ENCODE measurements around the gene ZNF573. TPM values are rescaled to one million over a fixed set of nuclear protein-coding genes. Genes with fewer than 3 reads are reported as not detected.

Gene ZNF573
- total and polyA plus RNA-seq, 2 of the 13 experiments (the other 11 are each of a cell fraction or from before 2014, with no cell fraction given), result 3.1 to 9.3 TPM

GRCh38 chr19:37718304-37718703 is 61.1 kb downstream of the ZNF573 start (continued):
- 0 out of 2 replicates have a peak, but pooled peaks have one; percentile 6 for TF ChIP-seq ARID5B (CRISPR knock-in tag; IDR thresholded peaks at IDR 0.05)
- peak; percentile 17; the same call in 1 of the 2 replicates for TF ChIP-seq BCL6 (CRISPR knock-in tag; IDR thresholded peaks at IDR 0.05)

GRCh38 chr19:37716140-37716539 is 63.2 kb downstream of the ZNF573 start:
- peaks cover 12% of the 10 kb centered on the region for H3K79me2 ChIP-seq (ENCODE audit: insufficient read depth, low read length)
- CTCF ChIA-PET (ENCODE audit: low intra/inter-chr PET ratio, low total read pairs), result no interaction called here
- in situ Hi-C loops (cut with HindIII; ENCODE audit: extremely low pct_ligation_motif_present, low pct_unique_long_range_greater_than_20kb), result no loop called here

More at GRCh38 chr19:37716140-37716539, 63.2 kb downstream of the ZNF573 start:
- WGBS (ENCODE audit: low lambda C conversion rate), result 98% methylated on average over 2 of the region's 2 CpGs
- Histone ChIP-seq H3K36me3 (replicated peaks in 1 of 2; ENCODE audit: control insufficient read depth in 1 of 2, insufficient read depth in 2 of 2, low read length in 2 of 2) (peaks cover 0 to 2% of the 10 kb centered on the region in 2 experiments; a peak in 2 of 5 replicates), H4K20me1 (ENCODE audit: insufficient read depth, low read length) (no peaks in the 10 kb centered on the region), H3K9ac (ENCODE audit: insufficient read depth, low read depth, low read length) (no peak overlapping the region), H3K4me2 (ENCODE audit: low read depth, low read length) (no peak overlapping the region), H3K9me3 (ENCODE audit: low read length) (no peaks in the 10 kb centered on the region), H2AFZ (ENCODE audit: low read length) (no peak overlapping the region), H3K27ac (ENCODE audit: extremely low read length, insufficient read depth, low read length) (no peak overlapping the region), H3K4me3 (replicated peaks in 1 of 3; ENCODE audit: insufficient read depth in 1 of 3, low read depth in 2 of 3, low read length in 3 of 3) (no peak overlapping the region), H3K27me3 (ENCODE audit: control insufficient read depth in 1 of 2, insufficient read depth in 2 of 2, low read length in 2 of 2) (no peaks in the 10 kb centered on the region), H3K4me1 (ENCODE audit: insufficient read depth, low read length) (peaks cover 9% of the 10 kb centered on the region)
- POLR2A ChIA-PET, result no interaction called here
- FAIRE-seq (no peak), DNase-seq (ENCODE audit: low spot score) (no peak), ATAC-seq (no peak)
- peak; percentile 92 for TF ChIP-seq MAFF (IDR thresholded peaks at IDR 0.05; ENCODE audit: low read depth, low read length)
- peak; percentile 90 to 95 for TF ChIP-seq MAFK (conservative IDR thresholded peaks at IDR 0.05 in 1 of 2, IDR thresholded peaks at IDR 0.05 in 1 of 2; ENCODE audit: low read length in 2 of 2)
- no peak for TF ChIP-seq HNRNPLL (IDR thresholded peaks at IDR 0.05; ENCODE audit: low read depth, low read length, poor library complexity, severe bottlenecking)
- intact Hi-C loops (cut with micrococcal nuclease; ENCODE audit: unreplicated experiment), result loop anchor here (5.0 kb wide), 1 partner anchor 344 kb away; the partner anchor contains the start of gene ZNF527
- no TSS peak for BruUV-seq (replicated peaks)

Data from HepG2 (cell line).